ENCODE data around the gene LINC00237.

DNA sequence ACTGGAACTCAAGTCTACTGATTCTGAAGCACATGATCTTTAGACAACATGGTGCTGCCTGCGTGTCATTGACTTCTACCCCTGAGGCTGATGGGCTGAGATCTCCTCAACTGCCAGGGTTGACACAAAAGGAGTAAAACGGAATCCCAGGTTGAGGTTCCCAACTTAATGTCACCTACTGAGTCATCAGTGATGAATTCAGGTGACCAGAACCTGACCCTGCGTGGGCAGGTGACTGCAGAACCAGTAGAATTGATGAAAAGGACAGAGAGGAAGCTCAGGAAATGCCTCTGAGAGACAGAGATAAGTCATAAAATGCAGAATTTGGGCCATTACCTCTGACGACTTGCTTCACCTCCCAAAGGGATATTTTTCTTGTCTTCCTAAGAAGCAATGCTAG is 12.0 kb upstream of the LINC00237 start:
- TF ChIP-seq, protein P1, sequence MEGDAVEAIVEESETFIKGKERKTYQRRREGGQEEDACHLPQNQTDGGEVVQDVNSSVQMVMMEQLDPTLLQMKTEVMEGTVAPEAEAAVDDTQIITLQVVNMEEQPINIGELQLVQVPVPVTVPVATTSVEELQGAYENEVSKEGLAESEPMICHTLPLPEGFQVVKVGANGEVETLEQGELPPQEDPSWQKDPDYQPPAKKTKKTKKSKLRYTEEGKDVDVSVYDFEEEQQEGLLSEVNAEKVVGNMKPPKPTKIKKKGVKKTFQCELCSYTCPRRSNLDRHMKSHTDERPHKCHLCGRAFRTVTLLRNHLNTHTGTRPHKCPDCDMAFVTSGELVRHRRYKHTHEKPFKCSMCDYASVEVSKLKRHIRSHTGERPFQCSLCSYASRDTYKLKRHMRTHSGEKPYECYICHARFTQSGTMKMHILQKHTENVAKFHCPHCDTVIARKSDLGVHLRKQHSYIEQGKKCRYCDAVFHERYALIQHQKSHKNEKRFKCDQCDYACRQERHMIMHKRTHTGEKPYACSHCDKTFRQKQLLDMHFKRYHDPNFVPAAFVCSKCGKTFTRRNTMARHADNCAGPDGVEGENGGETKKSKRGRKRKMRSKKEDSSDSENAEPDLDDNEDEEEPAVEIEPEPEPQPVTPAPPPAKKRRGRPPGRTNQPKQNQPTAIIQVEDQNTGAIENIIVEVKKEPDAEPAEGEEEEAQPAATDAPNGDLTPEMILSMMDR (IDR thresholded peaks at IDR 0.05): no peak
- TF ChIP-seq POLR2A (IDR thresholded peaks at IDR 0.05): no peak
